ENCODE measurements around the gene EGFL7.

DNA sequence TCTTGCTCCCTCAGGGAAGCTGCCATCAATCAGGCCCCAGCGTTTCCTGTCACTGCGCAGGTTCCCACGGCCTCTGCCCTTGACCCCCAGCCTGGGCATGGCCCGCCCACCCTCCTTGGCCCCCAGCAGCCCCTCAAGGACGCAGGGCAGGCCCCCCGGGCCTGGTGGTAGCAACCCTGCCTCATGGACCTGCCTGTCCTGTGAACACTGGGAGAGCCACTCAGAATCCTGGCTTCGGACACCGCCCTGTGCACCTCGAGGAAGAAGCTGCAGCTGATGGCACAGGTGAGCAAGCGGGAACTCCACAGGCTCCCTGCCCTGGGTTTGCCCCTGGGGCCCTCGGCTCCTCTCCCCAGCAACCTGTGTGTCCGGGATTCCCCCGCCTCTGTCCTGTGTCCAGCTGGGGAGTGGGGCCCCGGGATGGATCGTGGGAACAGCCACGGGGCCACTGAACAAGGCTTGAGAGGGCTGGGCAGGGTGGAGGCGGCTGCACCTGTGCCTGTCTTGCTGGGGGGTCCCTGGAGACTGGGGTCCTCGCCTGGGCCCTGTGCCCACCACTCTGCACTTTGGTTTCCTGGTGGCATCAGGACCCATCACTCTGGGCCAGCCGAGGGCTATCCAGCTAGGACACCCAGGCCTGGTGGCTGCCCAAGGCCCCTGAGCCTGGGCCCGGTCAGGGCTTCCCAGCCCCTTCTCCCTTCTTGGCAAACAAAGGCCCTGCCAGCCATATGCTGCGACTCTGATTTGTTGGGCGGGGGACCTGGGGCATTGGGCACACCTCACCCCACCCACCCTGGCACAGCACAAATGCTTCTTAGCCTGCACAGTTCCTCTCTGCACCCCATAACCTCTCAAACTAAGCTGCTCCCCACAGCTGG, 33.5 kb upstream of the EGFL7 start:
- TF ChIP-seq CTCF (conservative IDR thresholded peaks at IDR 0.05) (no peak), EZH2 (IDR thresholded peaks at IDR 0.05; ENCODE audit: low read depth) (no peak)
